ENCODE data around the gene EIF4G2.

The EIF4G2 gene

GRCh38 chr11:10806206-10806605, 2.5 kb downstream of the EIF4G2 start:
- no peak for TF ChIP-seq CTCF (IDR thresholded peaks at IDR 0.05; ENCODE audit: unreplicated experiment in 3 of 3)
- Mint-ChIP-seq H3K4me3 (peak overlapping the region; percentile 97 to 98 (median 97)), H3K9me3 (no peaks in the 10 kb centered on the region), H3K27ac (peak overlapping the region; percentile 99 to 100 (median 100)), H3K36me3 (ENCODE audit: low read depth) (peaks cover 66% of the 10 kb centered on the region), H3K27me3 (ENCODE audit: low read depth) (no peaks in the 10 kb centered on the region), H3K4me1 (peaks cover 58% of the 10 kb centered on the region)

GRCh38 chr11:10805741-10806140, 3.0 kb downstream of the EIF4G2 start:
- H3K27me3 Mint-ChIP-seq (ENCODE audit: low read depth) = no peaks in the 10 kb centered on the region
- H3K4me3 Mint-ChIP-seq = peak overlapping the region; percentile 97 to 98 (median 97)
- no peaks in the 10 kb centered on the region for H3K9me3 Mint-ChIP-seq
- H3K36me3 Mint-ChIP-seq (ENCODE audit: low read depth) = peaks cover 70% of the 10 kb centered on the region
- peak overlapping the region; percentile 61 to 77 (median 76) for H3K27ac Mint-ChIP-seq
- peaks cover 63% of the 10 kb centered on the region for H3K4me1 Mint-ChIP-seq
- TF ChIP-seq CTCF (IDR thresholded peaks at IDR 0.05; ENCODE audit: unreplicated experiment in 3 of 3) = no peak

- H3K4me3 Mint-ChIP-seq = peak overlapping the region in 1 of 3 experiments; percentile 40
- peaks cover 91% of the 10 kb centered on the region for H3K36me3 Mint-ChIP-seq (ENCODE audit: low read depth)
Observed at GRCh38 chr11:10803676-10804075, 5.0 kb downstream of the EIF4G2 start.

GRCh38 chr11:10800292-10800691, 8.4 kb downstream of the EIF4G2 start:
- peaks cover 43% of the 10 kb centered on the region for H3K4me1 Mint-ChIP-seq
- H3K9me3 Mint-ChIP-seq = no peaks in the 10 kb centered on the region
- no peak overlapping the region for H3K27ac Mint-ChIP-seq
- H3K27me3 Mint-ChIP-seq (ENCODE audit: low read depth) = no peaks in the 10 kb centered on the region
- no peak overlapping the region for H3K4me3 Mint-ChIP-seq
- H3K36me3 Mint-ChIP-seq (ENCODE audit: low read depth) = peaks cover 96% of the 10 kb centered on the region
- no peak for TF ChIP-seq CTCF (IDR thresholded peaks at IDR 0.05; ENCODE audit: unreplicated experiment in 3 of 3)

More at GRCh38 chr11:10803676-10804075, 5.0 kb downstream of the EIF4G2 start:
- TF ChIP-seq CTCF (IDR thresholded peaks at IDR 0.05; ENCODE audit: unreplicated experiment in 3 of 3) = no peak
- Mint-ChIP-seq H3K27ac (peak overlapping the region; percentile 4 to 42 (median 15)), H3K4me1 (peaks cover 64% of the 10 kb centered on the region), H3K27me3 (ENCODE audit: low read depth) (no peaks in the 10 kb centered on the region), H3K9me3 (no peaks in the 10 kb centered on the region)

- H3K36me3 Mint-ChIP-seq (ENCODE audit: low read depth) = peaks cover 87% of the 10 kb centered on the region
- no peaks in the 10 kb centered on the region for H3K27me3 Mint-ChIP-seq (ENCODE audit: low read depth)
- no peaks in the 10 kb centered on the region for H3K9me3 Mint-ChIP-seq
- no peak overlapping the region for H3K4me3 Mint-ChIP-seq
- peaks cover 25% of the 10 kb centered on the region for H3K4me1 Mint-ChIP-seq
- TF ChIP-seq CTCF (IDR thresholded peaks at IDR 0.05; ENCODE audit: unreplicated experiment in 3 of 3) = no peak
- H3K27ac Mint-ChIP-seq = no peak overlapping the region
Observed at GRCh38 chr11:10798330-10798928, 10.3 kb downstream of the EIF4G2 start.

- H3K27me3 Mint-ChIP-seq (ENCODE audit: low read depth) = no peaks in the 10 kb centered on the region
- no peaks in the 10 kb centered on the region for H3K9me3 Mint-ChIP-seq
- H3K4me3 Mint-ChIP-seq = no peak overlapping the region
- no peak overlapping the region for H3K27ac Mint-ChIP-seq
- H3K4me1 Mint-ChIP-seq = peaks cover 27% of the 10 kb centered on the region
- H3K36me3 Mint-ChIP-seq (ENCODE audit: low read depth) = peaks cover 78% of the 10 kb centered on the region
- TF ChIP-seq CTCF (IDR thresholded peaks at IDR 0.05; ENCODE audit: unreplicated experiment in 3 of 3) = no peak
Observed at GRCh38 chr11:10797531-10797930, 11.2 kb downstream of the EIF4G2 start.

All from nephron (organoid).